Activated naive CD4-positive, alpha-beta T cell treated with anti-CD3 and anti-CD28 coated beads, Interleukin-2, amount 10 ng/mL, durations not matched to agents 7 days and 5 days (primary cell): ENCODE data around the gene PIAS1.

Source experiments
- CTCF ChIA-PET: fragments of 350-600 bp; sonication (Branson Sonifier 250); formaldehyde crosslinking; loops from one replicate; lab custom pipeline; 2021; ENCODE audit warnings: antibody characterized with exemption; lab: Charles Lee
- DNase-seq: peaks from one replicate; pipeline ENCODE4 v3.0.0-alpha.2; 2020
- H3K27ac Mint-ChIP-seq: one replicate; pipeline ENCODE4 v1.8.0; 2021; ENCODE audit warnings: mild to moderate bottlenecking, moderate library complexity, mixed read lengths
- H3K27me3 Mint-ChIP-seq: one replicate; pipeline ENCODE4 v1.8.0; 2021; ENCODE audit warnings: mild to moderate bottlenecking, mixed read lengths
- H3K36me3 Mint-ChIP-seq: one replicate; pipeline ENCODE4 v1.8.0; 2021; ENCODE audit warnings: mixed read lengths
- H3K4me1 Mint-ChIP-seq: one replicate; pipeline ENCODE4 v1.8.0; 2021; ENCODE audit warnings: mixed read lengths
- H3K4me3 Mint-ChIP-seq: one replicate; pipeline ENCODE4 v1.8.0; 2021; ENCODE audit warnings: mild to moderate bottlenecking, moderate library complexity, mixed read lengths
- H3K9me3 Mint-ChIP-seq: one replicate; pipeline ENCODE4 v1.8.0; 2021; ENCODE audit warnings: mixed read lengths

Gene PIAS1

DNA sequence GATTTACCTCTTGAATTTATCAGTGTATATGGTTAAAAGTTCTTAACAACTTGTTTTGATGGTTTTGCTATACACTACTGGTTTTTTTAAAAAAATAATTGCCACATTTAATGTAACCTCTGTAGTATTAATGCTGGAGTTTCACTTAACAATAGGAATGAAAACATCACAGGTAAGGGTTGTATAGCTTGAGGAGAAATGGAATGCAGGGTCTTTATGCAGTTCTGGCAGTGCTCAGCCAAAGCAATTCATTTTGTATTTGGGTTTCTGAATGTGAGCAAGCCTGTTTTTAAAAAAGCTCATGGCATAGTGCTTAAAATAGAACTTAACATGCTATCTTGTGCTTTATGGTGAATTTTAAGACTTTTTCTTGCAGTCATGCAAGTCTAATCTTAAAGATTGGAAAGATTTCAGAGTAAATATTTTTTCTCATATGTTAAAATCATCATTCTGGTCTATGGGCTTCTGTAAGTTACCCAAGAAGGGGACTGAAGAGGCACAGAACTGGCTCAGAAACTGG is 8.9 kb downstream of the PIAS1 start:
- no peak for DNase-seq
- CTCF ChIA-PET, result no interaction called here
- no peaks in the 10 kb centered on the region for H3K27me3 Mint-ChIP-seq
- H3K4me1 Mint-ChIP-seq, result peaks cover 10% of the 10 kb centered on the region
- H3K27ac Mint-ChIP-seq, result no peak overlapping the region
- H3K9me3 Mint-ChIP-seq, result no peaks in the 10 kb centered on the region
- H3K4me3 Mint-ChIP-seq, result no peak overlapping the region
- H3K36me3 Mint-ChIP-seq, result peaks cover 11% of the 10 kb centered on the region

DNA sequence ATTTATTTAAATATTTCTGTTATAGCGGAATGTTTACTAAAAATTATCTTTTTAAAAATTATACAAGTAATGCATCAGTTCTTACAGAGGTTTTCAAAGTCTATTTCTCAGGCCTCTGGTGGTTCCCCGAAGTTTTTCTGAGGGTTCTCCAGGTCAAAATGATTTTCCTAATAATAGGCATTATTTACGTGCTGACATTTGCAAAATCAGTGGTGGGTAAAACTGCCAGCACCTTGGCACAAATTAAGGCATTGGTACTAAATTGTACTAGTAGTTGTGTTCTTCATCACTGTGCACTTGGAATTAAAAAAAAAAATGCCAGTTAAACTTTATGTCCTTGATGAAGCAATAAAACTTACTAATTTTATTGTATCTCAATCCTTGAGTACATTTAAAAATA is 9.5 kb downstream of the PIAS1 start:
- peaks cover 11% of the 10 kb centered on the region for H3K36me3 Mint-ChIP-seq
- DNase-seq, result no peak
- H3K4me1 Mint-ChIP-seq, result peaks cover 10% of the 10 kb centered on the region
- CTCF ChIA-PET, result no interaction called here
- no peak overlapping the region for H3K27ac Mint-ChIP-seq
- no peaks in the 10 kb centered on the region for H3K9me3 Mint-ChIP-seq
- H3K27me3 Mint-ChIP-seq, result no peaks in the 10 kb centered on the region
- H3K4me3 Mint-ChIP-seq, result no peak overlapping the region

DNA sequence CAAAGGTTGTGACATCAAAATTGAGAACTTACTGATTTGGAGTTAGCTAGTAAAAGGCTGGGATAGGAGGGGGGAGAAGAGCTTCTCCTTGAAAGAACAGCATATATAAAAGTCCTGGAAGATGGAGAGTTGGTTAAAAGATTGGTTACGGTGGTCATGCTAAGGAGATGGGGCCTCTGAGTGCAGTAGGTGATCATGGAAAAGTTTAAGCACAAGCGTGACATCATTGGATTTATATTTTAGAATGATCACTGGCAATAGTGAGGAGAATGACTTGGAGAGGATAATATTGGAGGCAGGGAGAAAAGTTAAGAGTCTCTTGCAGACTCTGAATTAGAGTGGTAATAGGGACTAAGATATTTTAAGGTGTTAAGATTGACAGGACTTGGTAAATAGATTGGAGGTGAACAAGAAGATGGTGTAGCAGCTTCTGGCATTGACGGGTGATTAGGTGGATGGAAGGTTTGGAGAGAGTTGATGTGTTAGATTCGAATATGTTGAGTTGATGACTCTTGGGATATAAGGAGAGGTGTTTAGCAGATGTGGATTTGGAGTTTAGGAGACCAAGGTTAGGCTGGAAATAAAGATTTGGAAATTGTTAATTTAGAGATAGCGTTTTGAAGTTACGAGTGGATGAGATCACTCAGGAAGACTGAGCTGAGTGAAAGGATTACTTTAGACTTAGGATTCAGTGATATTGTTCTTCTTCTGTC is 19.6 kb downstream of the PIAS1 start:
- Mint-ChIP-seq H3K36me3 (peaks cover 8% of the 10 kb centered on the region), H3K27ac (no peak overlapping the region), H3K27me3 (no peaks in the 10 kb centered on the region), H3K4me1 (peaks cover 6% of the 10 kb centered on the region), H3K4me3 (no peak overlapping the region), H3K9me3 (no peaks in the 10 kb centered on the region)
- DNase-seq, result no peak
- CTCF ChIA-PET, result interaction anchor here (1.0 kb wide), 1 partner anchor 9 kb away, joined by 3 read pairs; no protein-coding TSS in a partner anchor

DNA sequence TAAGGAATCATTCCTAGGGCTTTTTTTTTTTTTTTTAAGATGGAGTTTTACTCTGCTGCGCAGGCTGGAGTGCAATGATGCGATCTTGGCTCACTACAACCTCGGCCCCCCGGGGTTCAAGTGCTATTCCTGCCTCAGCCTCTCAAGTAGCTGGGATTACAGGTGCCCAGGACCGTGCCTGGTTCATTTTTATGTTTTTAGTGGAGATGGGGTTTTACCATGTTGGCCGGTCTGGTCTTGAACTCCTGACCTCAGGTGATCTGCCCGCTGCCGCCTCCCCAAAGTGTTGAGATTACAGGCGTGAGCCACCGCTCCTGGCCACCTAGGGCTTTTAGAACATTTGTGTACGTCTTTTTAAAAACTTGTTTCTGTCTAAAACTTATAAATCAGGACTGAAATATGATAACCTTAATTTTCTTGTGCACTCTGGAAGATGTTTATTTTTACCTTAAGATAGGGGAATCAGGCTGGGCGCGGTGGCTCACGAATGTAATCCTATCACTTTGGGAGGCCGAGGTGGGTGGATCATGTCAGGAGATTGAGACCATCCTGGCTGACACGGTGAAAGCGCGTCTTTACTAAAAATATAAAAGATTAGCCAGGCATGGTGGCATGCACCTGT is 21.8 kb downstream of the PIAS1 start:
- CTCF ChIA-PET, result no interaction called here
- Mint-ChIP-seq H3K27ac (no peak overlapping the region), H3K9me3 (no peaks in the 10 kb centered on the region), H3K27me3 (no peaks in the 10 kb centered on the region), H3K4me3 (no peak overlapping the region), H3K36me3 (peaks cover 5% of the 10 kb centered on the region), H3K4me1 (peaks cover 6% of the 10 kb centered on the region)
- DNase-seq, result no peak

DNA sequence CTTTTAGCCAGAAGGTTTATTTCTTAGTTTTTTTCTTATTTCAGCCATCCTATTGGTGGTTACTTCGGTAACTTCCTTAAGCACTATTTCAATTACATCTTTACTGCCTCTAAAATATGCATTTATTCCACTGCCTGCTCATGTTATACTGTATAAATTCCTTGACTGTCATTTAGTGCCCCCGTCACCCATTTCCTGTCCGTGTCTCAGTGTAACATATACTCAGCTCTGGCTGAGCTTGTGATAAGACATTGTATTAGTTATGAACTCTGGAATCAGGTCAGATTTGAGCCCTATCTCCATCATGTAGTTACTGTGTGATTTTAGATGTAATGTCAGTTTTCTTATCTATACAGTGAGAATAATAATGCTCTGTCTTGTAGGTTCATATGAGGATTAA is 24.2 kb downstream of the PIAS1 start:
- no peak for DNase-seq
- no peak overlapping the region for H3K27ac Mint-ChIP-seq
- H3K9me3 Mint-ChIP-seq, result no peaks in the 10 kb centered on the region
- H3K4me3 Mint-ChIP-seq, result no peak overlapping the region
- peaks cover 3% of the 10 kb centered on the region for H3K36me3 Mint-ChIP-seq
- CTCF ChIA-PET, result no interaction called here
- H3K4me1 Mint-ChIP-seq, result peaks cover 10% of the 10 kb centered on the region
- H3K27me3 Mint-ChIP-seq, result no peaks in the 10 kb centered on the region

DNA sequence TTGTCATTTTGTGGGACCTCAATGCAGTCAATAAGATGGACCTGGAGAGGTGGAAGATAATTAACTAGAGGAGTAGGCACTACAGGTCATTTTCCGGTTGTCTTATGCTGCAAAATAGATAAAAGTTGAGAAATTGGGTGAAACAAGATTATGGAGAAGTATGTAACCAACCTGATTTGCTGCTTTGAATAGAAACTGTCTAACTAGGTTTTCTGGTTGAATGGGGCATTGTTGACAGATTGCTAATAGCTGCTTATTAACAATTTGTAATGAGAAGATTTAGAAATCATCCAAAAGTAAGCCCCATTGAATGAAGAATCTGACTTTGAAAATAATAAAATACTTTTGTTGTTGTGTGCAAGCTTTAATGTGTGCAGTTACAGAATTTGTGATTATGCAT is 26.2 kb downstream of the PIAS1 start:
- CTCF ChIA-PET, result no interaction called here
- peaks cover 3% of the 10 kb centered on the region for H3K36me3 Mint-ChIP-seq
- no peak overlapping the region for H3K4me3 Mint-ChIP-seq
- no peaks in the 10 kb centered on the region for H3K27me3 Mint-ChIP-seq
- no peak overlapping the region for H3K27ac Mint-ChIP-seq
- DNase-seq, result no peak
- no peaks in the 10 kb centered on the region for H3K9me3 Mint-ChIP-seq
- peaks cover 8% of the 10 kb centered on the region for H3K4me1 Mint-ChIP-seq

DNA sequence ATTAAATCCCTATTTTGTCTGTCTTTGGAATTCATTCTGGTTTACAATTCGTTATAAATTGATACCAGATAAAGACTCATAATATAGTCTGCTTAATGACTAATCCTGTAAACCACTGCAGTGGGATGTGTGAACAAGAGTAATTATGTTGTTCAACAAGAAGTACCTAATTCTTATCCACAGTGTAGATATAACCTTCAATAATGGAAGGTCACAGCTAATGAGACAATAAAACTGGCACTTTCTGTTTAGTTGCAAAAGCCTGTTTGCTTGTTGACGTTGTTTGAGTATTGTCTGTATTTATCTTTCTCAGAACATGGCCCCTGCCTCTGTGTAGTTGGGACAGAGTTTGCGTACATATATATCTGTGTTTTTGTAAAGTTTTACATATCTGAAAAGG is 26.7 kb downstream of the PIAS1 start:
- peaks cover 8% of the 10 kb centered on the region for H3K4me1 Mint-ChIP-seq

DNA sequence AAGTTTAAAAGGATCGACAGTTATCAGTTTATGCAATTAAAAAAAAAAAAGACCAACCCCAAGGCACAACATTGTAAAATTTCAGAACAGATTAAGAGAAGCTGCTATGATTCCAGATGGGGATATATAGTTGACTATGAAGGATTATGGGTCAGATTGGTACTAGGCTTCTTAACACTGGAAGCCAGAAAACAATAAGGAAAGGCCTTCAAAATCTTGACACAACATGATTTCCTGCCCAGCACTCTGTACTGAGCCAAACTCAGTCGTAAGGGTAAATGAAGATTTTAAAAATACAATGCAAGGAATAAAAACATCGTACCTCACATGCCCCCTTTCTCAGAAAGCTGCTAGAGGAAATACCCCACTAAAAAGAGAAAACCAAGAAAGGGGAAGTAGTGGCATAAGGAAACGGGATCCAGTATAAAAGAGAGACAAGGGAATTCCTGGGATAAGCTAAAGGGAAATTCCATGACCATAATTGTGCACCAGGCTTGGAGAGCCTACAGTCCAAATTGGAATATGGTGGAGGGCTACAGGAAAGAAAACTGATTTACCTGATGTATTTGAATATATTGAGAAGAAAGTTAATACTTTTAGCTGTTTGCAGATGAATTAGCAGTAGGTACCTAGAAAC is 27.9 kb downstream of the PIAS1 start:
- CTCF ChIA-PET, result no interaction called here
- H3K27me3 Mint-ChIP-seq, result no peaks in the 10 kb centered on the region

More for the DNA sequence above, 26.7 kb downstream of the PIAS1 start:
- Mint-ChIP-seq H3K36me3 (peaks cover 3% of the 10 kb centered on the region), H3K27me3 (no peaks in the 10 kb centered on the region), H3K9me3 (no peaks in the 10 kb centered on the region), H3K4me3 (no peak overlapping the region), H3K27ac (no peak overlapping the region)
- CTCF ChIA-PET, result no interaction called here
- no peak for DNase-seq

DNA sequence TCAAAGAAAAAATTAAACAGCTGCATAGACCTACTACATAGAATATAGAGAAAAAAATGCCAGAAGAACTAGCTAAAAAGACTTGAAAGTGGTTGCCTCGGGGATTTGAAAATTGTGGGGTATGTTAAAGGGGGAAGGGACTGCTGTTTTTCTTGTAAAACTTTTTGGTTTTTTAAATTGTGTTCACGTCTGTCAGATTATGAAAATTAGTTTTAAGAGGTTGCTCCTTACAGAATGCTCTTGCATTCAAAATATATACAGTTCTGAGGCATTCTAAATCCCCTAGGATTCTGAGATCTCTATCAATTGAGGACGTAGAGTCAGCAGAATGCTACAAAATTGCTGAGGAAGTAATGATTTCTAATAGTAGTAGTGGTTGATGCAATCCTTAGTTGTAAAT is 28.6 kb downstream of the PIAS1 start:
- Mint-ChIP-seq H3K9me3 (no peaks in the 10 kb centered on the region), H3K36me3 (peaks cover 5% of the 10 kb centered on the region), H3K4me1 (peaks cover 6% of the 10 kb centered on the region), H3K27me3 (no peaks in the 10 kb centered on the region), H3K27ac (no peak overlapping the region), H3K4me3 (no peak overlapping the region)
- CTCF ChIA-PET, result interaction anchor here (0.9 kb wide), 1 partner anchor 8 kb away, joined by 3 read pairs; no protein-coding TSS in a partner anchor
- no peak for DNase-seq

More for the DNA sequence above, 27.9 kb downstream of the PIAS1 start:
- no peak for DNase-seq
- H3K4me3 Mint-ChIP-seq, result no peak overlapping the region
- peaks cover 8% of the 10 kb centered on the region for H3K4me1 Mint-ChIP-seq
- no peak overlapping the region for H3K27ac Mint-ChIP-seq
- no peaks in the 10 kb centered on the region for H3K9me3 Mint-ChIP-seq
- peaks cover 5% of the 10 kb centered on the region for H3K36me3 Mint-ChIP-seq

DNA sequence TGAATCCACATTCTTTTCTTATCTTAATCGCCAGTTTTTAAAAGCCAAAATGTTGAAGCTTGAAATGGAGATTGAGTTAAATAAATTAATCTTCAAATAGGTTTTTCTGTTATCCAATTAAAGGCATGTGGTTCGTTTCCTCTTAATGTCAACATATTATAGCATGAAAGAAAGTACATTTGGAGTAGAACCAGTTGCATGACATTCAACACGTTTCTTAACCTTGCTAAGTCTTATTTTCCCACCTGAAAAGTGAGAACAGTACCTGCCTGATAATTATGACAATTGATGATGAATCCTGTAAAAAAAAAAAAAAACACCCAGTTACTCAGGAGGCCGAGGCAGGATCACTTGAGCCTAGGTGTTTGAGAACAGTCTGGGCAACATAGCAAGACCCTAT is 29.3 kb downstream of the PIAS1 start:
- no peaks in the 10 kb centered on the region for H3K9me3 Mint-ChIP-seq
- no peak overlapping the region for H3K27ac Mint-ChIP-seq
- H3K4me1 Mint-ChIP-seq, result peaks cover 4% of the 10 kb centered on the region
- H3K36me3 Mint-ChIP-seq, result peaks cover 5% of the 10 kb centered on the region
- CTCF ChIA-PET, result interaction anchor here (0.9 kb wide), 1 partner anchor 9 kb away, joined by 3 read pairs; no protein-coding TSS in a partner anchor
- no peaks in the 10 kb centered on the region for H3K27me3 Mint-ChIP-seq
- no peak overlapping the region for H3K4me3 Mint-ChIP-seq
- DNase-seq, result no peak

DNA sequence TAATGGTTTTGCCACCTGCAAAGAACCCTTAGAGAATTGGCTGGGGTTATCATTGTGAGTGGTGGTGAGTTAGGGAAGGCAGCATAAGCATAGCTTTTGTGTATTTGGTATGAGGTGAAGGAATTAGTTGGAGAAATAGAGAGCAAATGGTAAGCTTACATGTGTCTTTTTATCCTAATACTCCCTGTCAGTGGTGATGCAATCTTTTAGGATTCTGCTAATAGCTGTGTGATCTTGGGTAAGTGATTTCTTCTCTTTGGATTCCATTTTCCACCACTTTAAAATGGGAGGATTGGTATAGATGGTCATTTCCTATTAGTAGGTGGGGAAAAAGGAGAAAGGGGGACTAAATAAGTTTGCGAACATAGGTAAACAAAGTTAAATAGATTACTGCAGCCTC is 30.9 kb downstream of the PIAS1 start:
- Mint-ChIP-seq H3K4me1 (peaks cover 4% of the 10 kb centered on the region), H3K9me3 (no peaks in the 10 kb centered on the region), H3K36me3 (peaks cover 6% of the 10 kb centered on the region), H3K4me3 (no peak overlapping the region), H3K27me3 (no peaks in the 10 kb centered on the region), H3K27ac (no peak overlapping the region)
- CTCF ChIA-PET, result no interaction called here
- no peak for DNase-seq

DNA sequence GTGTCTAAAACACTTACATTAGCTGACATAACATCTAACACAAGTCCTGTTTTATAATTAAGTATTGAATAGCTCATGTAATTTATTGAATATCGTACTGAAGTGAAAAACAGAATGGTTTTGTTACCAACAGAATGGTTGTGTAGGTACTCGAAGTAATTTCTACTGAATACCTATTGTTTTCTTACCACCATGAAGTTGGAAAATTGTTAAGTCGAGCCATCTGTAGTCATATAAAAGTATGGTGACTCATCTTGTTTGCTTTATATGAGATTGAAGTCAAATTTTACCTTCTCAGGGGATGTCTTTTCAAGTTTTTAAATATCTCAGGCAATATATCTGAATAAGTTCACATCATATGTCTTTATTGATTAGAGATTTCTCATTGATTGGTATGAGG is 37.6 kb downstream of the PIAS1 start:
- Mint-ChIP-seq H3K27ac (no peak overlapping the region), H3K4me3 (no peak overlapping the region), H3K4me1 (no peaks in the 10 kb centered on the region), H3K36me3 (peaks cover 42% of the 10 kb centered on the region), H3K9me3 (peaks cover 8% of the 10 kb centered on the region), H3K27me3 (no peaks in the 10 kb centered on the region)
- DNase-seq, result no peak
- CTCF ChIA-PET, result no interaction called here

DNA sequence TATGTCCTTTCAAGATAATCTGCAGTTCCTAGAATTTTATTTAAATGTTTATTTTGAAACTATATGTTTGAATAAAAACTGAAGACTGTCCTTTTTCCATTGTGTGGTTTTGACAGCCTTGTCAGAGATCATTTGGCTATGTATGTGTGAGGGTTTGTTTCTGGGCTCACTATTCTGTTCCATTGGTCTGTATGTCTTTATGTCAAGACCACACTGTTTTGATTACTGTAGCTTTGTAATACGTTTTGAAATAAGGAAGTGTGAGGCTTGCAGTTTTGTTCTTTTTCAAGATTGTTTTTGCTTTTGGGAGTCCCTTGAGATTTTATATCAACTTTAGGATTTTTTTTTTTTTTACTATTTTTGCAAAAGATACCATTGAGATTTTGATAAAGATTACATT is 42.0 kb downstream of the PIAS1 start:
- Mint-ChIP-seq H3K4me1 (peaks cover 18% of the 10 kb centered on the region), H3K36me3 (peaks cover 65% of the 10 kb centered on the region), H3K27me3 (no peaks in the 10 kb centered on the region), H3K27ac (no peak overlapping the region), H3K4me3 (no peak overlapping the region), H3K9me3 (peaks cover 17% of the 10 kb centered on the region)
- no peak for DNase-seq
- CTCF ChIA-PET, result no interaction called here

DNA sequence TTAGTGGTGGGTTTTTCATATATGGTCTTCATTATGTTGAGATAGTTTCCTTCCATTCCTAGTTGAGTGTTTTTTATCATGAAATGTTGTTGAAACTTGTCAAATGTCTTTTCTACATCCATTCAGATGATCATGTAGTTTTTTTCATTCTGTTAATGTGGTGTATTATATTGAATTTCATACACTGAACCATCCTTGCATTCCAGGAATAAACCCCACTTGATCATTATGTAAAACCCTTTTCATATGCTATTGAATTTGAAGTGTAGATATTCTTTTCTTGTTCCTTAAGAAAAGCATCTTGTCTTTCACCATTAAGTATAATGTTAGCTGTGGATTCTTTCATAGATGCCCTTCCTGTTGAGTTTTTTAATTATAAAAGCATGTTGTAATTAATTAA is 42.9 kb downstream of the PIAS1 start:
- DNase-seq, result no peak
- H3K4me1 Mint-ChIP-seq, result peaks cover 26% of the 10 kb centered on the region
- H3K27ac Mint-ChIP-seq, result no peak overlapping the region

More for the DNA sequence above, 42.9 kb downstream of the PIAS1 start:
- Mint-ChIP-seq H3K4me3 (no peak overlapping the region), H3K9me3 (peaks cover 17% of the 10 kb centered on the region), H3K36me3 (peaks cover 70% of the 10 kb centered on the region), H3K27me3 (no peaks in the 10 kb centered on the region)
- CTCF ChIA-PET, result no interaction called here
